HG02763 (cell line): ENCODE results near the gene UBE2E2.

ENCODE experiments used
- ATAC-seq: cut with Tn5 transposase; IDR thresholded peaks from one replicate; pipeline ENCODE4 v1.9.1; 2021; ENCODE audit warnings: mild to moderate bottlenecking, moderate library complexity; ENCODE audit not compliant: unreplicated experiment

Gene UBE2E2

GRCh38 chr3:23239211-23240068, 36.3 kb downstream of the UBE2E2 start:
- no peak for ATAC-seq

GRCh38 chr3:23240171-23240785, 37.2 kb downstream of the UBE2E2 start:
- ATAC-seq: no peak

- no peak for ATAC-seq
Observed at GRCh38 chr3:23241256-23241655, 38.1 kb downstream of the UBE2E2 start.

GRCh38 chr3:23242106-23242505, 39.0 kb downstream of the UBE2E2 start:
- ATAC-seq: no peak

GRCh38 chr3:23244324-23245041, 41.4 kb downstream of the UBE2E2 start:
- ATAC-seq: no peak

GRCh38 chr3:23246651-23247050, 43.5 kb downstream of the UBE2E2 start:
- no peak for ATAC-seq

GRCh38 chr3:23248594-23249131, 45.5 kb downstream of the UBE2E2 start:
- no peak for ATAC-seq

GRCh38 chr3:23249961-23250360, 46.8 kb downstream of the UBE2E2 start:
- no peak for ATAC-seq

GRCh38 chr3:23252122-23252521, 49.0 kb downstream of the UBE2E2 start:
- ATAC-seq: no peak

GRCh38 chr3:23253214-23253613, 50.1 kb downstream of the UBE2E2 start:
- peak; percentile 71 for ATAC-seq

- ATAC-seq: no peak
Observed at GRCh38 chr3:23254282-23254681, 51.2 kb downstream of the UBE2E2 start.

GRCh38 chr3:23254835-23255234, 51.7 kb downstream of the UBE2E2 start:
- ATAC-seq: no peak

- ATAC-seq: no peak
Observed at GRCh38 chr3:23256741-23257435, 53.8 kb downstream of the UBE2E2 start.

- ATAC-seq: no peak
Observed at GRCh38 chr3:23258110-23258509, 55.0 kb downstream of the UBE2E2 start.

- ATAC-seq: no peak
Observed at GRCh38 chr3:23259515-23259914, 56.4 kb downstream of the UBE2E2 start.

GRCh38 chr3:23262766-23263165, 59.6 kb downstream of the UBE2E2 start:
- ATAC-seq: no peak

- ATAC-seq: no peak
Observed at GRCh38 chr3:23263796-23264195, 60.7 kb downstream of the UBE2E2 start.

- ATAC-seq: no peak
Observed at GRCh38 chr3:23264413-23264812, 61.3 kb downstream of the UBE2E2 start.

- ATAC-seq: no peak
Observed at GRCh38 chr3:23270423-23270822, 67.3 kb downstream of the UBE2E2 start.

GRCh38 chr3:23271876-23272741, 69.0 kb downstream of the UBE2E2 start:
- ATAC-seq: no peak
